CD4-positive, alpha-beta memory T cell (primary cell): ENCODE data around the gene RAB43. TPM values are rescaled to one million over a fixed set of nuclear protein-coding genes. Genes with fewer than 3 reads are reported as not detected.

Experiments
- CTCF ChIA-PET: fragments of 350-600 bp; sonication (Branson Sonifier 250); formaldehyde crosslinking; loops from one replicate; lab custom pipeline; 2021; ENCODE audit warnings: inconsistent platforms; ENCODE audit not compliant: partially characterized antibody; lab: Charles Lee
- POLR2A ChIA-PET: fragments of 350-600 bp; sonication (Branson Sonifier 250); formaldehyde crosslinking; loops from one replicate; lab custom pipeline; 2021; ENCODE audit not compliant: partially characterized antibody; lab: Charles Lee
- DNase-seq, 5 donors: peaks; one replicate each; pipeline versions ENCODE4 v3.0.0 to v3.0.0-alpha.2; 2020 to 2022; ENCODE audit warnings: mixed read lengths in 1 of 5
- H3K27ac ChIP-seq: one replicate; pipeline ENCODE4 v1.7.0; 2013; ENCODE audit warnings: low read depth, low read length
- H3K27me3 ChIP-seq: 2 replicates; pipeline ENCODE4 v1.7.0; 2013; ENCODE audit warnings: mild to moderate bottlenecking, low read length, moderate library complexity; ENCODE audit not compliant: insufficient read depth
- H3K36me3 ChIP-seq: 2 replicates; pipeline ENCODE4 v1.7.0; 2013; ENCODE audit warnings: mild to moderate bottlenecking, low read length, moderate library complexity; ENCODE audit not compliant: insufficient read depth
- H3K4me1 ChIP-seq: 2 replicates; pipeline ENCODE4 v1.7.0; 2013; ENCODE audit warnings: mild to moderate bottlenecking, low read length, moderate library complexity; ENCODE audit not compliant: insufficient read depth
- H3K4me3 ChIP-seq, 2 donors: one replicate each; pipeline ENCODE4 v1.7.0; 2013; ENCODE audit warnings: low read length in 2 of 2, mild to moderate bottlenecking in 1 of 2
- H3K9me3 ChIP-seq, 2 donors: one replicate each; pipeline ENCODE4 v1.7.0; 2013; ENCODE audit warnings: low read length in 2 of 2, control low read depth in 1 of 2; ENCODE audit not compliant: control insufficient read depth in 1 of 2
- H3K27ac Mint-ChIP-seq, 7 donors: one replicate each; pipeline ENCODE4 v1.8.0; 2020 to 2021; ENCODE audit warnings: mixed read lengths in 7 of 7, mild to moderate bottlenecking in 6 of 7, inconsistent platforms in 3 of 7, moderate library complexity in 3 of 7
- H3K27me3 Mint-ChIP-seq, 2 donors: one replicate each; pipeline ENCODE4 v1.8.0; 2020 to 2021; ENCODE audit warnings: mixed read lengths in 2 of 2
- H3K36me3 Mint-ChIP-seq, 2 donors: one replicate each; pipeline ENCODE4 v1.8.0; 2020 to 2021; ENCODE audit warnings: mixed read lengths in 2 of 2, inconsistent platforms in 1 of 2, mild to moderate bottlenecking in 1 of 2
- H3K4me1 Mint-ChIP-seq, 4 donors: one replicate each; pipeline ENCODE4 v1.8.0; 2020 to 2021; ENCODE audit warnings: mixed read lengths in 4 of 4, mild to moderate bottlenecking in 1 of 4
- H3K4me3 Mint-ChIP-seq, 8 donors: one replicate each; pipeline ENCODE4 v1.8.0; 2020 to 2021; ENCODE audit warnings: mixed read lengths in 8 of 8, mild to moderate bottlenecking in 7 of 8, moderate library complexity in 6 of 8, inconsistent platforms in 3 of 8
- H3K9me3 Mint-ChIP-seq, 8 donors: one replicate each; pipeline ENCODE4 v1.8.0; 2020 to 2021; ENCODE audit warnings: mixed read lengths in 8 of 8, mild to moderate bottlenecking in 5 of 8, inconsistent platforms in 3 of 8, moderate library complexity in 1 of 8
- intact Hi-C: fragments of 100-400 bp; cut with micrococcal nuclease; formaldehyde crosslinking; loops from one replicate; pipeline ENCODE4 v1.15.1; 2023
- polyA plus RNA-seq, 2 donors: library from polyadenylated mRNA; unstranded; fragments of 300-500 nt; fragmentation: Illumina TruSeq; gene quantifications; one replicate each; pipeline ENCODE4 v1.2.3, GENCODE V29; 2021
- total RNA-seq, 2 experiments: library from RNA; stranded (reverse); gene quantifications; one replicate each; pipeline ENCODE4 v1.2.3, GENCODE V29; 2021

RAB43 gene
- total and polyA plus RNA-seq, 4 experiments from 2014 or later, result 11.3 to 68.4 (median 40.4) TPM

GRCh38 chr3:129084501-129084900 lies 37.1 kb downstream of the RAB43 start:
- H3K4me1 Mint-ChIP-seq, result peaks cover 0 to 7% (median 6%) of the 10 kb centered on the region in 4 donors
- ChIA-PET POLR2A (interaction anchor here (2.6 kb wide), 1 partner anchor 35 kb away, joined by 17 read pairs; no protein-coding TSS in a partner anchor), CTCF (interaction anchor here (0.7 to 1.3 kb wide), 3 partner anchors 32 to 114 kb away, joined by 3 to 4 read pairs (median 3); no protein-coding TSS in a partner anchor)
- no peaks in the 10 kb centered on the region for H3K36me3 ChIP-seq
- H3K4me1 ChIP-seq, result no peaks in the 10 kb centered on the region
- H3K9me3 ChIP-seq, result no peaks in the 10 kb centered on the region
- no peak overlapping the region for H3K27ac Mint-ChIP-seq
- H3K27me3 Mint-ChIP-seq, result no peaks in the 10 kb centered on the region
- H3K9me3 Mint-ChIP-seq, result no peaks in the 10 kb centered on the region
- no peaks in the 10 kb centered on the region for H3K36me3 Mint-ChIP-seq
- no peak overlapping the region for H3K27ac ChIP-seq
- no peaks in the 10 kb centered on the region for H3K27me3 ChIP-seq
- no peak overlapping the region for H3K4me3 ChIP-seq
- intact Hi-C loops, result no loop called here
- no peak overlapping the region for H3K4me3 Mint-ChIP-seq
- DNase-seq, result no peak

GRCh38 chr3:129082026-129082425 lies 39.6 kb downstream of the RAB43 start:
- POLR2A ChIA-PET, result no interaction called here
- intact Hi-C loops, result no loop called here
- no peaks in the 10 kb centered on the region for H3K4me1 ChIP-seq

GRCh38 chr3:129081503-129081902 lies 40.1 kb downstream of the RAB43 start:
- no peaks in the 10 kb centered on the region for H3K27me3 Mint-ChIP-seq
- no peaks in the 10 kb centered on the region for H3K9me3 ChIP-seq
- peaks cover 0 to 7% (median 6%) of the 10 kb centered on the region in 4 donors for H3K4me1 Mint-ChIP-seq
- H3K9me3 Mint-ChIP-seq, result no peaks in the 10 kb centered on the region
- H3K27ac Mint-ChIP-seq, result peak overlapping the region in 1 of 7 donors; percentile 72
- ChIA-PET POLR2A (no interaction called here), CTCF (no interaction called here)
- no peaks in the 10 kb centered on the region for H3K36me3 ChIP-seq
- no peak overlapping the region for H3K27ac ChIP-seq
- no peak for DNase-seq
- no peaks in the 10 kb centered on the region for H3K4me1 ChIP-seq
- H3K27me3 ChIP-seq, result no peaks in the 10 kb centered on the region
- H3K36me3 Mint-ChIP-seq, result no peaks in the 10 kb centered on the region
- H3K4me3 ChIP-seq, result no peak overlapping the region
- intact Hi-C loops, result no loop called here
- H3K4me3 Mint-ChIP-seq, result no peak overlapping the region

More at GRCh38 chr3:129082026-129082425, 39.6 kb downstream of the RAB43 start:
- H3K27ac Mint-ChIP-seq, result peak overlapping the region in 3 of 7 donors; percentile 60 to 87 (median 72)
- Histone ChIP-seq H3K9me3 (no peaks in the 10 kb centered on the region), H3K4me3 (no peak overlapping the region), H3K27me3 (no peaks in the 10 kb centered on the region), H3K36me3 (no peaks in the 10 kb centered on the region), H3K27ac (no peak overlapping the region)
- CTCF ChIA-PET, result no interaction called here
- no peaks in the 10 kb centered on the region for H3K36me3 Mint-ChIP-seq
- peaks cover 0 to 7% (median 6%) of the 10 kb centered on the region in 4 donors for H3K4me1 Mint-ChIP-seq
- H3K4me3 Mint-ChIP-seq, result no peak overlapping the region
- DNase-seq, result no peak
- no peaks in the 10 kb centered on the region for H3K27me3 Mint-ChIP-seq
- H3K9me3 Mint-ChIP-seq, result no peaks in the 10 kb centered on the region

- no peaks in the 10 kb centered on the region for H3K27me3 ChIP-seq
- POLR2A ChIA-PET, result no interaction called here
- H3K36me3 ChIP-seq, result no peaks in the 10 kb centered on the region
- H3K4me3 ChIP-seq, result no peak overlapping the region
- intact Hi-C loops, result no loop called here
- H3K4me1 ChIP-seq, result no peaks in the 10 kb centered on the region
- peaks cover 0 to 2% (median 0%) of the 10 kb centered on the region in 8 donors for H3K9me3 Mint-ChIP-seq
- H3K9me3 ChIP-seq, result no peaks in the 10 kb centered on the region
- peaks cover 0 to 6% (median 4%) of the 10 kb centered on the region in 4 donors for H3K4me1 Mint-ChIP-seq
- CTCF ChIA-PET, result interaction anchor here (1.3 kb wide), 1 partner anchor 41 kb away, joined by 3 read pairs; no protein-coding TSS in a partner anchor
- H3K36me3 Mint-ChIP-seq, result no peaks in the 10 kb centered on the region
- DNase-seq, result no peak
- H3K4me3 Mint-ChIP-seq, result no peak overlapping the region
- no peaks in the 10 kb centered on the region for H3K27me3 Mint-ChIP-seq
- H3K27ac Mint-ChIP-seq, result peak overlapping the region in 1 of 7 donors; percentile 29
- no peak overlapping the region for H3K27ac ChIP-seq
Measured at GRCh38 chr3:129078510-129078909, 43.1 kb downstream of the RAB43 start.

- no peak overlapping the region for H3K4me3 Mint-ChIP-seq
- ChIA-PET CTCF (interaction anchor here (0.6 kb wide), 1 partner anchor 107 kb away, joined by 6 read pairs; no protein-coding TSS in a partner anchor), POLR2A (no interaction called here)
- H3K27me3 Mint-ChIP-seq, result no peaks in the 10 kb centered on the region
- Histone ChIP-seq H3K4me1 (no peaks in the 10 kb centered on the region), H3K27ac (no peak overlapping the region), H3K36me3 (no peaks in the 10 kb centered on the region), H3K9me3 (no peaks in the 10 kb centered on the region), H3K4me3 (no peak overlapping the region), H3K27me3 (no peaks in the 10 kb centered on the region)
- H3K4me1 Mint-ChIP-seq, result peaks cover 0 to 4% (median 2%) of the 10 kb centered on the region in 4 donors
- intact Hi-C loops, result no loop called here
- H3K9me3 Mint-ChIP-seq, result peaks cover 0 to 2% (median 0%) of the 10 kb centered on the region in 8 donors
- no peak for DNase-seq
- peak overlapping the region in 1 of 7 donors; percentile 46 for H3K27ac Mint-ChIP-seq
- no peaks in the 10 kb centered on the region for H3K36me3 Mint-ChIP-seq
Measured at GRCh38 chr3:129077222-129077621, 44.4 kb downstream of the RAB43 start.

DNA sequence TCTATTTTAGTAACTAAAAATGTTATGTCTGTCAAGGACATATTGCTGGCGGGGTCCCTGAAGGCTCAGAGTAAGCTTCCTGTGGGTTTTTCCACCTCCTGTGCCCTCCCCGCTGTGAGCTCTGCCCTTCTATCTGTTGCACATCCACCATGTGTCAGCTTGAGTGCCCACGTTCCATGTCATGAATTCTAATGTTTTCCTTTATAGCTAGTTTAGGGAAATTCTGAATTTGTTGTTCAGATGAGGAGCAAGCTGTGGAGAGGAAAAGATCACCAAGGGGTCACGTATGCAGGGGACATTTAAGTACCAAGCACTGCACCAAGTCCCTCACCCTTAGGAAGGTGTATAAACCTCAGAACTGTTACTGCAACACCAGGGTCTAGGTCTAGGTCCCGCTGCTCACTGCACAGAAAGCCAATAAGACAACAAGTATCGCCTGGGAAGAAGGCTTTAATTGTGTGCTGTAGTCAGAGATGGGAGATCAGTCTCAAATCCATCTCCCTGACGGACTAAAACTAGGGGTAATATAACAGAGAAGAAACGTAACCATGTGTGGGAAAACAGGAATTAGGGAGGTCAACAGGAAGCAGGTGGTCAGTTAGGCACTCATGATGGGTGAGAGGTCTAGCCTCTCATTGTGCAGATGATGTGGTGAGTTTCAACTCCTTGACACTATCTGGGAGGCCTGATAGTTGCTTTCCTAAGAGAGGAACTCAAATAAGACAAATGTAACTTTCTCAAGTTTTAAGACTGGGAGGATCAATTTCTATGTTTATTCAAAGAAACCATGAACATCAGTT lies 51.3 kb downstream of the RAB43 start:
- Mint-ChIP-seq H3K9me3 (peaks cover 0 to 2% (median 0%) of the 10 kb centered on the region in 8 donors), H3K4me1 (peaks cover 0 to 5% (median 3%) of the 10 kb centered on the region in 4 donors), H3K4me3 (no peak overlapping the region), H3K27me3 (peaks cover 3 to 10% of the 10 kb centered on the region in 2 donors), H3K27ac (no peak overlapping the region), H3K36me3 (no peaks in the 10 kb centered on the region)
- no peak overlapping the region for H3K4me3 ChIP-seq
- CTCF ChIA-PET, result interaction anchor here (2.2 to 5.4 kb wide), 3 partner anchors 17 to 176 kb away, joined by 10 to 47 read pairs (median 13); no protein-coding TSS in a partner anchor
- no peaks in the 10 kb centered on the region for H3K36me3 ChIP-seq
- no peaks in the 10 kb centered on the region for H3K27me3 ChIP-seq
- intact Hi-C loops, result no loop called here
- POLR2A ChIA-PET, result interaction anchor here (0.7 kb wide), 1 partner anchor 207 kb away, joined by 3 read pairs; no protein-coding TSS in a partner anchor
- H3K9me3 ChIP-seq, result no peaks in the 10 kb centered on the region
- no peak overlapping the region for H3K27ac ChIP-seq
- no peaks in the 10 kb centered on the region for H3K4me1 ChIP-seq
- DNase-seq, result no peak
